ENCODE data around the gene ATXN10. TPM values are rescaled to one million over a fixed set of nuclear protein-coding genes. Genes with fewer than 3 reads are reported as not detected.

ATXN10 gene
- total and polyA plus RNA-seq, 2 of the 13 experiments (the other 11 are each of a cell fraction or from before 2014, with no cell fraction given) = 60.1 to 194 TPM

GRCh38 chr22:45671783-45672563 is at the start of gene ATXN10 (continued):
- TF ChIP-seq CSRNP2 (CRISPR knock-in tag; conservative IDR thresholded peaks at IDR 0.05; ENCODE audit: low read depth) (no peak), ZFP91 (CRISPR knock-in tag; IDR thresholded peaks at IDR 0.05; ENCODE audit: borderline replicate concordance) (peak; percentile 7; the same call in 1 of the 2 replicates), TERF1 (CRISPR knock-in tag; IDR thresholded peaks at IDR 0.05) (no peak), HOXD1 (CRISPR knock-in tag; IDR thresholded peaks at IDR 0.05) (0 out of 2 replicates have a peak, but pooled peaks have one; percentile 34), GATAD1 (CRISPR knock-in tag; IDR thresholded peaks at IDR 0.05) (peak; percentile 66), PBX2 (CRISPR knock-in tag; IDR thresholded peaks at IDR 0.05) (no peak), ZSCAN29 (CRISPR knock-in tag; conservative IDR thresholded peaks at IDR 0.05) (no peak), GLI4 (CRISPR knock-in tag; IDR thresholded peaks at IDR 0.05; ENCODE audit: borderline replicate concordance) (no peak), ZNF3 (CRISPR knock-in tag; IDR thresholded peaks at IDR 0.05) (no peak), PBX3 (CRISPR knock-in tag; IDR thresholded peaks at IDR 0.05; ENCODE audit: borderline replicate concordance) (no peak), TBL1XR1 (IDR thresholded peaks at IDR 0.05; ENCODE audit: borderline replicate concordance, low read length, partially characterized antibody) (no peak), ZEB1 (IDR thresholded peaks at IDR 0.05; ENCODE audit: insufficient replicate concordance, low read depth) (no peak), ZNF839 (CRISPR knock-in tag; IDR thresholded peaks at IDR 0.05; ENCODE audit: borderline replicate concordance) (no peak), HNF4A (CRISPR knock-in tag; IDR thresholded peaks at IDR 0.05) (no peak), NFATC3 (CRISPR knock-in tag; IDR thresholded peaks at IDR 0.05) (no peak), HNRNPLL (IDR thresholded peaks at IDR 0.05; ENCODE audit: low read depth, low read length, poor library complexity, severe bottlenecking) (peak; percentile 33), HCFC1 (IDR thresholded peaks at IDR 0.05; ENCODE audit: low read depth, low read length) (no peak), ZNF891 (CRISPR knock-in tag; IDR thresholded peaks at IDR 0.05) (no peak; the same call in 1 of the 2 replicates), POLR2AphosphoS2 (IDR thresholded peaks at IDR 0.05; ENCODE audit: low read depth, low read length) (no peak), TAF15 (IDR thresholded peaks at IDR 0.05; ENCODE audit: low read depth, low read length, poor library complexity, severe bottlenecking) (no peak), FOXP1 (IDR thresholded peaks at IDR 0.05) (no peak), FOXP1 (CRISPR knock-in tag; IDR thresholded peaks at IDR 0.05) (no peak), DRAP1 (CRISPR knock-in tag; IDR thresholded peaks at IDR 0.05) (no peak), ZKSCAN5 (CRISPR knock-in tag; IDR thresholded peaks at IDR 0.05) (no peak)

Measured in HepG2 (cell line).